Breast epithelium (tissue), 3 donors: ENCODE data around the gene CLIP2.

Experiments
- POLR2A ChIP-seq: fragments of 450-650 bp; IDR thresholded peaks from one replicate; pipeline ENCODE4 v1.6.1; 2016; ENCODE audit warnings: antibody characterized with exemption, mild to moderate bottlenecking, moderate library complexity
- TF ChIP-seq, protein P1 (sequence below), 3 donors: fragments of 450-650 bp; IDR thresholded peaks; one replicate each; pipeline ENCODE4 v1.5.1; 2016 to 2017; ENCODE audit warnings: antibody characterized with exemption in 3 of 3, mild to moderate bottlenecking in 3 of 3, moderate library complexity in 3 of 3

DNA sequence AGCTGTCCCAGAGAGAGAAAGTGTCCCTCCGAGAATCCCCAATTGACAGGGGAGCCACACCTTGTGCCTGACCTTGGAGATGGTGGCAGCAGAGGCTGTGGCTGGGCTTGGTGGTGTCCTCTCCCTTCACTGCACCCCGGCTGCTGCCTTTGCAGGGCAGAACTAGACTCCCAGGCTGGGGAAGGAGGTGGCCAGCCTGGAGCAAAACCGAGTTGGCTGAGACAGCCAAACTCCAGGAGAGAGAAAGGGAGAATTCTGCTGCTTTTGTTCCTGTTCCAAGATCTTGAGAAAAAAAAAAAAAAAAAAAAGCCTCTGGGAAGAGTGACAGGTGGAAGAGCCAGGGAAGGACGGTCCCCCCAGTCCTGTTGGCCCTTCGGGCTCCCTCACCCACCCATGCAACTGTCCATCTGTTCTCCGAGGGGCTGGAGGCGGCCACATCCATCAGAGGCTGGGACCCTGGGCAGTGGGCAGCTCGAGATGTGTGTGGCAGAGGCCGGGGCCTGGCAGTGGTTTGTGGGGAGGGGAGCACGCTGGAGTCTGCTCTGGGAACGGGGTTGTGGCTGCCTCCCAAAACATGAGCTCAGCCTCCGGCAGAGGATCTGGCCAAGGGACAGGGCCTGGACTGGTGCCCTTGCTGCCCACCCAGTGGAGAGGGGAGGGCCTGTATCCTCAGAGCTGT is 35.5 kb downstream of the CLIP2 start:
- no peak for TF ChIP-seq POLR2A
- TF ChIP-seq, protein P1, sequence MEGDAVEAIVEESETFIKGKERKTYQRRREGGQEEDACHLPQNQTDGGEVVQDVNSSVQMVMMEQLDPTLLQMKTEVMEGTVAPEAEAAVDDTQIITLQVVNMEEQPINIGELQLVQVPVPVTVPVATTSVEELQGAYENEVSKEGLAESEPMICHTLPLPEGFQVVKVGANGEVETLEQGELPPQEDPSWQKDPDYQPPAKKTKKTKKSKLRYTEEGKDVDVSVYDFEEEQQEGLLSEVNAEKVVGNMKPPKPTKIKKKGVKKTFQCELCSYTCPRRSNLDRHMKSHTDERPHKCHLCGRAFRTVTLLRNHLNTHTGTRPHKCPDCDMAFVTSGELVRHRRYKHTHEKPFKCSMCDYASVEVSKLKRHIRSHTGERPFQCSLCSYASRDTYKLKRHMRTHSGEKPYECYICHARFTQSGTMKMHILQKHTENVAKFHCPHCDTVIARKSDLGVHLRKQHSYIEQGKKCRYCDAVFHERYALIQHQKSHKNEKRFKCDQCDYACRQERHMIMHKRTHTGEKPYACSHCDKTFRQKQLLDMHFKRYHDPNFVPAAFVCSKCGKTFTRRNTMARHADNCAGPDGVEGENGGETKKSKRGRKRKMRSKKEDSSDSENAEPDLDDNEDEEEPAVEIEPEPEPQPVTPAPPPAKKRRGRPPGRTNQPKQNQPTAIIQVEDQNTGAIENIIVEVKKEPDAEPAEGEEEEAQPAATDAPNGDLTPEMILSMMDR (IDR thresholded peaks at IDR 0.05): no peak
